ENCODE results near the gene SLC6A11.

- TF ChIP-seq ZSCAN25 (CRISPR knock-in tag; IDR thresholded peaks at IDR 0.05) (no peak), ZC3H4 (CRISPR knock-in tag; IDR thresholded peaks at IDR 0.05; ENCODE audit: borderline replicate concordance) (no peak), MTA3 (CRISPR knock-in tag; IDR thresholded peaks at IDR 0.05) (no peak), ZNF136 (CRISPR knock-in tag; IDR thresholded peaks at IDR 0.05; ENCODE audit: low read depth) (no peak), SRY (CRISPR knock-in tag; IDR thresholded peaks at IDR 0.05) (no peak), UBTF (CRISPR knock-in tag; IDR thresholded peaks at IDR 0.05) (no peak), ERF (CRISPR knock-in tag; IDR thresholded peaks at IDR 0.05) (no peak), SP1 (IDR thresholded peaks at IDR 0.05) (no peak), SP1 (CRISPR knock-in tag; IDR thresholded peaks at IDR 0.05) (no peak)
- TF ChIP-seq, protein P1, sequence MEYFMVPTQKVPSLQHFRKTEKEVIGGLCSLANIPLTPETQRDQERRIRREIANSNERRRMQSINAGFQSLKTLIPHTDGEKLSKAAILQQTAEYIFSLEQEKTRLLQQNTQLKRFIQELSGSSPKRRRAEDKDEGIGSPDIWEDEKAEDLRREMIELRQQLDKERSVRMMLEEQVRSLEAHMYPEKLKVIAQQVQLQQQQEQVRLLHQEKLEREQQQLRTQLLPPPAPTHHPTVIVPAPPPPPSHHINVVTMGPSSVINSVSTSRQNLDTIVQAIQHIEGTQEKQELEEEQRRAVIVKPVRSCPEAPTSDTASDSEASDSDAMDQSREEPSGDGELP (IDR thresholded peaks at IDR 0.05; ENCODE audit: borderline replicate concordance, low read depth): no peak
Measured at GRCh38 chr3:10911350-10912002, 95.4 kb downstream of the SLC6A11 start.

All from HepG2 (cell line).